Right ventricle myocardium inferior (tissue), 1 donor: ENCODE results near the gene FABP7. TPM values are rescaled to one million over a fixed set of nuclear protein-coding genes. Genes with fewer than 3 reads are reported as not detected.

Source experiments
- ATAC-seq: fragments of 200-7000 bp; cut with Tn5 transposase; one replicate; pipeline ENCODE4 v1.9.1; 2020; ENCODE audit warnings: mild to moderate bottlenecking, moderate library complexity
- DNase-seq: peaks from one replicate; pipeline ENCODE4 v3.0.0; 2021; ENCODE audit errors: missing footprints
- intact Hi-C: fragments of 100-400 bp; cut with DNase I; formaldehyde crosslinking; loops from one replicate; pipeline ENCODE4 v1.11.0; 2022
- total RNA-seq: library from RNA; stranded (reverse); fragmentation: NEBNext Ultra II Directional; extraction: Animal tissue kit (Norgen Biotek cat#: 25700); gene quantifications from one replicate; pipeline ENCODE4 v1.2.1, GENCODE V29; 2021
- donor health status: DM: no; HTN: yes; CAD: no; lungs with severe emphysema.

FABP7 gene
- total RNA-seq, 1 donor from 2014 or later, result not detected

DNA sequence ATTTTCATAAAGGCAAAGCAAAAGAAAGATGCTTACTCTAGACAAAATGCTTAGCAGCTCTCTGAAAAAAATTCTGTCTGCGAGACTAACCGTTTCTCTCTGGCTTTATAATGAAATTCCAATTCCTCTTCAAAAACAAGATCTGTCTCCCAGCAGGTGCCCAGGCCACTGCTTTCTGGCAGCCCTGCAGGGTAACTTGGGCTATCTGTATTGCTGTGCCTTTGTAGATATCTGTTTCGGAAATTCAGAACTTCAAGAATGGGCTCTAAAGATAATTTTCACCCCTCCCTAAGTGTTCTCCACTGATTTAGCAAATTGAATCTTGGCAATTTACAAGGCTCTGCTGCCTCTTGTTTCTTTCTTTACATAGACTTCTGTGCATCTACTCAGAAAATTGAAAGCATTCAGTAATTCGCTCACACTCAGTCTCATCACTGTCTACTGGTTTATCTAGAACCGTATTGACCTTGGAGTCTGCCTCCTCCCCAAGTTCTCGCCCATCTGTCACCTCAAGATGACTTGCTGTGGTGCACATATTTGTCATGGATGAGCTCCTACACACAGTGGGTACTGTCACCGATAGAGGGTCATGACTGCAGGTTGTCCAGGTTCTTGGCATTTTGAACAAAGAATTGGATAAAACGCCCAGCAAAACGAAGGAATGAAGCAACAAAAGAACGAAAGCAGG lies 26.4 kb upstream of the FABP7 start:
- ATAC-seq (no peak), DNase-seq (no peak)
- intact Hi-C loops, result no loop called here

DNA sequence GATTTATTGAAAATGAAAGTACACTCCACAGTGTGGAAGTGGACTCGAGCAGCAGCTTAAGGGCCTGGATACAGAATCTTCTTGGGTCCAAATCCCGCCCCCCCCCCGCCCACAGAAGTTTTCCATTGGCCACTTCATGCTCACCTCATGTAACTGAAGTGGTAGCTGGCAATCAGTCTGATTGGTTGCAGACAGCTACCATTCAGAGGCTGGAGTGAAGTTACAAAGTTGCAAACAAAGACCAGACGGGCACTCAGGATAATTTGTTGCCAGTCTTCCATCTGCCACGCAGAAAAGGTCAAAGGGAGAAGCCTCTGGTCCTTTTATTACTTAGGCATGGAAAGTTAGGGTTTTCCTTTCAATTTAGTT lies 25.8 kb upstream of the FABP7 start:
- peak; percentile 42 for ATAC-seq
- intact Hi-C loops, result no loop called here

GRCh38 chr6:122754191-122754731 lies 25.3 kb upstream of the FABP7 start:
- ATAC-seq, result no peak
- DNase-seq, result no peak
- intact Hi-C loops, result no loop called here

More for the DNA sequence above, 25.8 kb upstream of the FABP7 start:
- DNase-seq, result no peak

DNA sequence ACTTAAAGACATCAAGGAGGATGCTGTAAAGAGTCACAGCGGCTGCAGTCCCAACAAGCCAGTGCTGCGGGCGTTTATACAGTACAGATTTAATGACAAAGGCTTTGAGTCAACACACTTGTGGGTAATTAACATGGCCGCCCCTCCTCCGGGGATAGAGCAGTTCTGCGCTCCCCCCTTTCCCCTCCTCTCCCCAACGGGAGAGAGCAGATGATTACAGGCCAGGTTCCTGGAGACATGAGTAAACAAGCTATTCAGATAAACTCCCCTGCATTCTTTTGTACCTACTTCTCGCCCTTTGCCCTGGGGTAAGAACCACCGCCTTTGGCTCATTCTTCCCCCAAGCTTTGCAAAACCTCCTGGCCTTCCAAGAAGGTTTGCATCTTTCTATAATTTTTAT lies 23.6 kb upstream of the FABP7 start:
- DNase-seq (no peak), ATAC-seq (no peak)
- intact Hi-C loops, result no loop called here

DNA sequence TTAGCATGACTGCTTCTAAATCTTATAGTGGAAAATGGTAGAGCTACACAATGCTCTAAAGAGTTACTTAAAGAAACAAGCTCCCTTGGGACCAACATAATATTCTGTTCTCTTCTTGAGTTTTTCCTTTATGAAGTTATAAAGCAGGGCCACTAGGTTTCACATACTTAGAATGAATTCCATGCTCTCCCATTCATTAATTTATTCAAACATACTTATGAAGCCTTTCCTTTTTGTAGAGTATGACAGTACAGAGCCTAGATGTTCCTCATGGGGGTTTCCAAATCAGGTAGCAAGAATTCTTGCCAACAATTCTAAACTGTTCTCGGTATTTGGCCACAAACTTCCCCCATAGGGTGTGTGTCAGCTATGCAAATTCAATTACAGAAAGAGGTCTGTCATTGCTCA lies 20.6 kb upstream of the FABP7 start:
- intact Hi-C loops, result no loop called here
- ATAC-seq (no peak), DNase-seq (no peak)

- ATAC-seq (no peak), DNase-seq (no peak)
- intact Hi-C loops, result no loop called here
Measured at GRCh38 chr6:122760330-122760729, 19.2 kb upstream of the FABP7 start.

DNA sequence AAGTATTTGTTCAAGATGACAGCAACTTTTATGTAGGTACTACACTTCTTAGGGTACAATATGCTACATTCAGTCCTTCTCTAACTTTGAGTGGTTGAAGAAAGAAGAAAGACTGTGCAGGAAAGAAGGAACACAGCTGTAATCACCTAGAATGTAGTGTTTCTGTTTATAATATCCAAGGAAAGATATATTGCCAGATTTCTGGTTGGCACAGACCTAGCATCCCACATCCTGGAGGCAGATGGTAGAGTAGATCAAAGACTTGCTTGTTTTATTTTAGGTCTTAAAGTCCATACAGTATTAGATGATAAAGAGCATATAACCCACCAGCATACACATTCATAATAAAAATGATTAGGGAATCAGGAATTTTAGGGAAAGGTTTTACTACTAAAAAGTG lies 13.3 kb upstream of the FABP7 start:
- ATAC-seq (no peak), DNase-seq (no peak)
- intact Hi-C loops, result no loop called here

GRCh38 chr6:122770835-122771601 lies 8.5 kb upstream of the FABP7 start:
- no peak for ATAC-seq
- DNase-seq, result no peak
- intact Hi-C loops, result no loop called here

DNA sequence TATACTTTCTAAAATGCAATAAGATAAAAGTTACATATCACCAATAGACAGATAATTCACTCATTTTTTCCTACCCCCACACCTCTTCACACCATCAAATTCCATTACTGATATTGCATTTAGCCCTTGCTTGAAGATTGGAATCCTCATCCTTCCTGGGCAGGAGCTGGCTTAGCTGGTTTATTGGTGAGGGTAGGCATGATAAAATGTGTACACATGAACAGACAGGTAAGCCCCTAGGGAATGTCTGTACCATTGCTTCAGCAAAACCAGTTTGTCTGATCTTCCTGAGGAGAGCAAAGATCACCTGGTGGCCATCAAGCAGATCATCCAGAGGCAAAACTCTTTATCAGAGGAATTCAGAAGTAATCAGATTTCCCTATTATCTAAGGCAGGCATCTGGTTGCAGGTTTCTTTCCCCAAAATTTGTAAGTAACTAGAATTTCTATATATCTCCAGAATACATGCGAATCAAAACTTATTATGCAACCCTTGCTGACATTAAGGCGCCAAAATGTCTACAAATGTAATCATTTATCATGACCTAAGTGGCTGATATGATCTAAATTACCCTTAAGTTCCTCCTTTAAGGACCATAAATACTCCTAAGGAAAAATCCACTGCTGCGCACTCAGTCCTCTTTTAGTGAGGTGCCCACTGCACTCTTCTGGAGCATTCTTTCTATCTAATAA lies 6.6 kb upstream of the FABP7 start:
- no peak for DNase-seq
- no peak for ATAC-seq
- intact Hi-C loops, result no loop called here

DNA sequence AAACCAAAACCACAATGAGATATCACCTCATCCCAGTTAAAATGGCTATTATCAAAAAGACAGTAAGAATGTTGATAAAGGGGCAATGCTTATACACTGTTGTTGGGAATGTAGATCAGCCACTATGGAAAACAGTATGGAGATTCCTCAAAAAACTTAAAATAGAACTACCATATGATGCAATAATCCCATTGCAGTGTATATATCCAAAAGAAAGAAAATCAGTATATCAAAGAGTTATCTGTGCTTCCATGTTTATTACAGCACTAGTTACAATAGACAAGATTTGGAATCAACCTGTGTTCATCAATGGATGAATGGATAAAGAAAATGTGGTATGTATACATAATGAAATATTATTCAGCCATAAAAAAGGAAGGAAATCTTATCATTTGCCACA lies 3.5 kb upstream of the FABP7 start:
- no peak for DNase-seq
- ATAC-seq, result no peak
- intact Hi-C loops, result no loop called here

DNA sequence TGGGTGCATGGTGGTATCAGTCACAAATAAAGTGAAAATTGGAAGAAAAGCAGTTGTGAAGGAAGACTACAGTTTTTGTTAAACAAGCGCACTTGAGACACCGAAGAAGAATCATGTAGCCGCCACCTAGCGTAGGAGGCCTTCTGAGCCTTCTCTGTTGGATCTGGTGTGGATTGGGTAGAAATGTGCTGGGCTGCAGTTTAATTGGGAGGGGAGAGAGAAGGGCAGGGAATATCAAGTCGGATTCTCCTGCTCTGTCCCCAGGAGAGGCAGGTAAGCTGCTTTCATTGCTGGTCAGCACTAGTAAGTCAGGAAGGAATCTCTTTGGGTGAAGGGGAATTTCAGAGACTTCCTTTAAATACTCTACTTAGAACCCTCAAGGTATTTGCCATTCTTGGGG lies 1.2 kb upstream of the FABP7 start:
- ATAC-seq (no peak), DNase-seq (no peak)
- intact Hi-C loops, result no loop called here

- DNase-seq (no peak), ATAC-seq (no peak)
- intact Hi-C loops, result no loop called here
Measured at GRCh38 chr6:122778985-122779661, 393 bp upstream of the FABP7 start.

DNA sequence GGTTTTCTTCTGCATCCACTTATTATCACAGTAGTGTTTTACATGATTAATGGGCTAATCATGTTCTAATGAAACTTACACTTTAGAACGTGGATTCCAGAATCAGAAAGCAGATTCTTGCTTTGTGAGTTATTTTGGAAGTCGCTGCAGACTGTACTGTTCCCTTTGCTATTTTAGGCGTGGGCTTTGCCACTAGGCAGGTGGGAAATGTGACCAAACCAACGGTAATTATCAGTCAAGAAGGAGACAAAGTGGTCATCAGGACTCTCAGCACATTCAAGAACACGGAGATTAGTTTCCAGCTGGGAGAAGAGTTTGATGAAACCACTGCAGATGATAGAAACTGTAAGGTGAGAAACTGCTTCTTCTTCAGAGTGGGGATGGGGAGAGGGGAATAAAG lies 598 bp downstream of the FABP7 start:
- DNase-seq, result no peak
- intact Hi-C loops, result no loop called here
- no peak for ATAC-seq

GRCh38 chr6:122781716-122782115 lies 2.2 kb downstream of the FABP7 start:
- intact Hi-C loops, result no loop called here
- no peak for DNase-seq
- ATAC-seq, result no peak

DNA sequence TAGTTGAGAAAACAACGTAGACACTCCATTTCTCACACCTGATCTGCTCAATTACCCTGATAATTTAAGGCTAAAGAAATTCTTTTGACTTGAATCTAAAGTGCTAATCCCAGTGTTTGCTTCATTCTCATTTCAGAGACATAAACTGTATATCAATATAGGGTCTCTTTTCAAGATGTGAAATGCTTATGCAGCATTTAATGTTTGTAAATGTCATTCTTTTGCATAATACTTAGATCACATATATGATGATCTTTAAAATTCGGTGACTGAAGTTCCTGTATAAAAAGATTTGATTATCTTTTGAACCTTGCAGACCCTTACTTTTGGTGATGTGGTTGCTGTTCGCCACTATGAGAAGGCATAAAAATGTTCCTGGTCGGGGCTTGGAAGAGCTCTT lies 3.9 kb downstream of the FABP7 start:
- DNase-seq, result no peak
- intact Hi-C loops, result no loop called here
- no peak for ATAC-seq

DNA sequence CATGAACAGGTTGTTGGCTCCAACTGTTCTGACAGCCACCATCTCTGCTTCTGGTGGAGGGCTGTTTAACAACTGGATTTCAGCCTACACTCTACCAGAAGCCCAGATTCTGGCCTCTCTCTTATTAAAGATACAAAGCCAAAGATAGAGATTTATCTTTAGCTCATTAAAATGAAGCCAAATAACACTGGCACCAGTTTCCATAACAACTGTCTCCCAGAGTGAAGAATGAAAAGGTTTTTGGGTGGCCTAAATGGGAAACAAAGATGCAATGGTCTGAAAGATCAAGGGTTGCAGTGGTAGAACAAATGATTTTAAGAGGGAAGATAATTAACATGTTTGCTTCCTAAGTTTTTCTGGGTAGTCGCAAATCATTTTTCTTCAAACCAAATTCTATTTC lies 6.4 kb downstream of the FABP7 start:
- DNase-seq, result no peak
- intact Hi-C loops, result no loop called here
- no peak for ATAC-seq

DNA sequence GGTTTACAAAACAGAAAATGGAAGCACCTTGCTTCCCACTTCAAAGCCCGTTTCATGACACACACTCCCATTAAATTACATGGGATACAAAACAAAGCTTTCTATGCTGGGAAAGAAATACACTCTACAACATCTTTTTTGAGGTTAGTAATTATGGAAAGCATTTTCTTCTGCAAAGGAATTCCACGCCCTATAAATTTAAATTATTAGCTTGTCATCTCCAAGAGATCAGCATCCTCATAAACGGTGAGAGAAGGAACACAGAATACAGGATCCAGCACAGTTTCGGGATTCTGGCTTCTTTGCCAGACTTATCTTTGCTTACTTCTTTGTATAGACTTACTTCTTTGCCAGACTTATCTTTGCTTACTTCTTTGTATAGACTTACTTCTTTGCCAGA lies 8.2 kb downstream of the FABP7 start:
- ATAC-seq, result no peak
- intact Hi-C loops, result no loop called here
- no peak for DNase-seq

- DNase-seq (no peak), ATAC-seq (no peak)
- intact Hi-C loops, result no loop called here
Measured at GRCh38 chr6:122788208-122788607, 8.7 kb downstream of the FABP7 start.

- no peak for DNase-seq
- no peak for ATAC-seq
Measured at GRCh38 chr6:122788663-122789181, 9.2 kb downstream of the FABP7 start.

More at GRCh38 chr6:122788663-122789181, 9.2 kb downstream of the FABP7 start:
- intact Hi-C loops, result no loop called here
